Activated CD4-positive, alpha-beta memory T cell treated with anti-CD3 and anti-CD28 coated beads for 36 hours (primary cell): ENCODE measurements around the gene NKIRAS1. TPM values are rescaled to one million over a fixed set of nuclear protein-coding genes. Genes with fewer than 3 reads are reported as not detected.
"Not testable (repeated sequence)": the region's sequence is repeated elsewhere in the genome, so short reads cannot be mapped to it uniquely, and the experiment has no call there.

Experiments used
- CTCF ChIA-PET: fragments of 350-600 bp; sonication (Branson Sonifier 250); formaldehyde crosslinking; loops from one replicate; lab custom pipeline; 2021; ENCODE audit warnings: antibody characterized with exemption, inconsistent platforms; lab: Charles Lee
- POLR2A ChIA-PET: fragments of 350-600 bp; sonication (Branson Sonifier 250); formaldehyde crosslinking; loops from one replicate; lab custom pipeline; 2021; ENCODE audit warnings: antibody characterized with exemption; lab: Charles Lee
- DNase-seq: peaks from one replicate; pipeline ENCODE4 v3.0.0-alpha.2; 2020
- H3K27ac Mint-ChIP-seq: one replicate; pipeline ENCODE4 v1.8.0; 2021; ENCODE audit warnings: mixed read lengths
- H3K27me3 Mint-ChIP-seq: one replicate; pipeline ENCODE4 v1.8.0; 2021; ENCODE audit warnings: mixed read lengths
- H3K36me3 Mint-ChIP-seq: one replicate; pipeline ENCODE4 v1.8.0; 2021; ENCODE audit warnings: mixed read lengths
- H3K4me1 Mint-ChIP-seq: one replicate; pipeline ENCODE4 v1.8.0; 2021; ENCODE audit warnings: low read depth, mixed read lengths
- H3K4me3 Mint-ChIP-seq: one replicate; pipeline ENCODE4 v1.8.0; 2021; ENCODE audit warnings: mild to moderate bottlenecking, mixed read lengths
- H3K9me3 Mint-ChIP-seq: one replicate; pipeline ENCODE4 v1.8.0; 2021; ENCODE audit warnings: mixed read lengths
- intact Hi-C: fragments of 100-400 bp; cut with micrococcal nuclease; formaldehyde crosslinking; loops from one replicate; pipeline ENCODE4 v1.15.1; 2023
- total RNA-seq, 2 experiments: library from RNA; stranded (reverse); gene quantifications; one replicate each; pipeline ENCODE4 v1.2.3, GENCODE V29; 2021

The NKIRAS1 gene
- total RNA-seq, 2 experiments from 2014 or later = 3.9 TPM

DNA sequence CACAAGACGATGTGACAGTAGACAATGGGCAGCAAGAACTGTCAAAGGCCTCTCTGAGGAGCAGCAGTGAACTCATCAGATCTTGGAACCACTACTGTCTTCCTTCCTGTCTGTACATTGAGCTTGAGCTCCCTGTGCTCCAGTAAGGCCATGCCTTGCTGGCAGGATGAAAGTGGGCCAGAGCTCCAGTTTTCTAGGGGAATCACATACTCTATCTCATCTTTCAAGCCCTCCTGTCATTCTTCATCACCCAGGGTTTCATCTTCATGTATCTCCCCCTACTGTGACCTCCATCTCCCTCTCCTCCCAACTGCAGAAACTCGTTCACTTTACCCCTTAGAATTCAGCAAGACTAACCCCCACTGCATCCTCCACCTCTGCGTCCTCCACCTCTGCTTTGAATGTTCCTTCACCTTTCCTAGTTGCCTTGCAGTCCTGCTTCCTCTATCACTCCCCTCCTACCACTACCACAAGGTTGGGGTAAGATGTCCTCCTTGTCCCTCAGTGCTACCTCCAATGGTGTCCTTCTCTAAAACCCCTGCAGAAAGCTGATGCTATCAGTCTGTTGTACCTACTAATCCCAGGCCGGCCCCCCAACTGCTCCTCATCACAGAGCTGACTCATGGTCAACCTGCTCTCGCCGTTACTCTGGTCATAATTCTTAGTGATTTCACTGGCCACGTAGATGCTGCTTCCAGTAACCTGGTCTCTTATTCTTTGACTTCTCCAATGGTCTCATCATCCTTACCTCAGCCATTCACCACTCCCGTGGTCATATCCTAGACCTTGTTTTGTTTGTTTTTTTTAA lies 22.3 kb downstream of the NKIRAS1 start:
- no peak overlapping the region for H3K27ac Mint-ChIP-seq
- CTCF ChIA-PET = interaction anchor here (0.6 kb wide), 1 partner anchor 238 kb away, joined by 3 read pairs; no protein-coding TSS in a partner anchor
- no peaks in the 10 kb centered on the region for H3K4me1 Mint-ChIP-seq
- H3K27me3 Mint-ChIP-seq = no peaks in the 10 kb centered on the region
- H3K4me3 Mint-ChIP-seq = no peak overlapping the region
- intact Hi-C loops = no loop called here
- DNase-seq = no peak
- POLR2A ChIA-PET = interaction anchor here (0.6 kb wide), 1 partner anchor 41 kb away, joined by 6 read pairs; no protein-coding TSS in a partner anchor
- H3K36me3 Mint-ChIP-seq = peaks cover 12% of the 10 kb centered on the region
- no peaks in the 10 kb centered on the region for H3K9me3 Mint-ChIP-seq

GRCh38 chr3:23889950-23890349 lies 26.8 kb downstream of the NKIRAS1 start:
- Mint-ChIP-seq H3K36me3 (peaks cover 3% of the 10 kb centered on the region), H3K9me3 (no peaks in the 10 kb centered on the region), H3K4me3 (no peak overlapping the region), H3K27ac (no peak overlapping the region), H3K4me1 (no peaks in the 10 kb centered on the region), H3K27me3 (no peaks in the 10 kb centered on the region)
- POLR2A ChIA-PET = interaction anchor here (1.2 kb wide), 1 partner anchor 27 kb away, joined by 3 read pairs; the partner anchor contains the start of genes NKIRAS1 and RPL15
- DNase-seq = no peak
- CTCF ChIA-PET = interaction anchor here (0.8 to 1.7 kb wide), 4 partner anchors 29 to 110 kb away, joined by 3 read pairs; no protein-coding TSS in a partner anchor
- intact Hi-C loops = loop anchor here (5.0 kb wide), 1 partner anchor 112 kb away; no protein-coding TSS in a partner anchor

DNA sequence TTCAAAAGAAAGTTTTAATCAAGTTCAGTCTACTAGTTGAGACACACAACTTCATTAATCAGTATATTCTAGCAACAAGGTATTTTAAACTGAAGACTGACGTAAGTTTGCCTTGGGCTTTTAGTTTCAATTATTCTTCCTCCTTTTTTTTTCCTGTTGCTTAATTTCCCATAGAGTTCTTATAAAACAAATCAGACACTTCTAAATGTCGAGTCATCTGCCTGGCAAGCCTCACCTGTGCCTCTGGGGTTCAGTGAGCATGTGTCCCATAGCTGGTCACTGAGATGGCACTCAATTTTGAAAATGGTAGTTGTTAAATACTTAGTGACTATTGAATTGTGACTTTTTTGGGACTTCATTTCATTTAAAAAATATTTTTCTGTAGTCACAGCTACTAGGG lies 27.4 kb downstream of the NKIRAS1 start:
- intact Hi-C loops = loop anchor here (5.0 kb wide), 1 partner anchor 113 kb away; no protein-coding TSS in a partner anchor
- H3K4me3 Mint-ChIP-seq = no peak overlapping the region
- H3K27me3 Mint-ChIP-seq = no peaks in the 10 kb centered on the region
- POLR2A ChIA-PET = interaction anchor here (1.2 kb wide), 1 partner anchor 28 kb away, joined by 3 read pairs; the partner anchor contains the start of genes NKIRAS1 and RPL15
- H3K4me1 Mint-ChIP-seq = no peaks in the 10 kb centered on the region
- no peak overlapping the region for H3K27ac Mint-ChIP-seq
- CTCF ChIA-PET = interaction anchor here (0.9 to 1.7 kb wide), 11 partner anchors 8 to 348 kb away, joined by 3 to 8 read pairs (median 4); partner anchors contain the start of genes NKIRAS1 and RPL15
- H3K36me3 Mint-ChIP-seq = peaks cover 3% of the 10 kb centered on the region
- no peaks in the 10 kb centered on the region for H3K9me3 Mint-ChIP-seq
- DNase-seq = no peak

DNA sequence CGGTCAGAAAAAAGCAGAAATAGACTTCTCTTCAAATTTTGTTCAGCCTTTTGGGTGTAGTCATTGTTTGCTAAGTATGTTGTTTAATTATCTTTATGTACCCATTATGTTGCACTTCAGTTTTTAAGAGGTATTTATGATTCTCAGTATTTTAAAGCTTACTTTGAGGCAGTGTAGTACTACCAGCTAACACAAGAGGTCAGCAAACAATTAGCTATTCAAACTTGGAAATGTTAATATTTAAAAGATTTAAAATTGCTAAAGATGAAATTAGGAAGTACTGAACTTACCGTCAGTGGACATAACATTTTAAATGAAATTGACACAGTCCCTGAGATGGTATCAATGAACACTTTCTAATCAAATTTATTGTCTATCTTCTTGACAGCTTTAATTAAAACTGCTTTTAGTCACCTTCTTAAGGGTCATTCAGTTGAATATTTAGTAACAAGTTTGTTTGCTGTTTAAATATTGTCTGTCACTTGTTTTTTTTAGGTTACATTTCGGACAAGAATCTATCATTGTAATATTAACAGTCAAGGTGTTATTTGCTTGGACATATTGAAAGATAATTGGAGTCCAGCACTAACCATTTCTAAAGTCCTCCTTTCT lies 28.1 kb downstream of the NKIRAS1 start:
- intact Hi-C loops = loop anchor here (5.0 kb wide), 1 partner anchor 114 kb away; no protein-coding TSS in a partner anchor
- no peaks in the 10 kb centered on the region for H3K27me3 Mint-ChIP-seq
- DNase-seq = no peak
- no peak overlapping the region for H3K4me3 Mint-ChIP-seq
- ChIA-PET POLR2A (interaction anchor here (1.2 kb wide), 1 partner anchor 28 kb away, joined by 3 read pairs; the partner anchor contains the start of genes NKIRAS1 and RPL15), CTCF (interaction anchor here (0.5 to 1.7 kb wide), 27 partner anchors 9 to 350 kb away, joined by 3 to 9 read pairs (median 3); partner anchors contain the start of genes NKIRAS1 and RPL15)
- peaks cover 3% of the 10 kb centered on the region for H3K36me3 Mint-ChIP-seq
- no peak overlapping the region for H3K27ac Mint-ChIP-seq
- H3K9me3 Mint-ChIP-seq = no peaks in the 10 kb centered on the region
- H3K4me1 Mint-ChIP-seq = no peaks in the 10 kb centered on the region

DNA sequence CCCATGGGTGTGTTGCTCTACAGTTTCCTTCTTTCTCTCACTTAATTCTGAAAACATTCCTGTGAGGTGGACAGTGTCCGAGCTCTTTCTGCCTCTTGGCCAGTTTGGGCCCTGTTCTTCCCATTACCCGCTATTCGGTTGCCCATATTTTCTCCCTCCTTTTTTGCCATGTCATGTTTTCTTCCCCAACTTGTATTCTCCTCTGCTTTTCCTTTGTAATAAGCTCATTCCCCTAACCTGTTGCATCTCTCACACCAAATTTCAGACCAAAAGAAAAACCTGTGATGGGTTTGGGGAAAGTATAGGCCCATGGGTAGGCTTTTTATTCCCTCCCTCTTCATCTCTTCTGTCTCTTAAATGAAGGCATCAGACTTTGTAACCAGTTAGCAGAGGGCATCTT lies 30.5 kb downstream of the NKIRAS1 start:
- intact Hi-C loops = loop anchor here (5.0 kb wide), 1 partner anchor 116 kb away; no protein-coding TSS in a partner anchor
- H3K27ac Mint-ChIP-seq = no peak overlapping the region

GRCh38 chr3:23885210-23885609 lies 31.6 kb downstream of the NKIRAS1 start:
- peaks cover 9% of the 10 kb centered on the region for H3K36me3 Mint-ChIP-seq
- H3K27ac Mint-ChIP-seq = no peak overlapping the region
- H3K9me3 Mint-ChIP-seq = no peaks in the 10 kb centered on the region
- ChIA-PET CTCF (no interaction called here), POLR2A (no interaction called here)
- no peak for DNase-seq
- intact Hi-C loops = loop anchor here (5.0 kb wide), 1 partner anchor 117 kb away; no protein-coding TSS in a partner anchor
- no peak overlapping the region for H3K4me3 Mint-ChIP-seq
- no peaks in the 10 kb centered on the region for H3K27me3 Mint-ChIP-seq
- H3K4me1 Mint-ChIP-seq = peaks cover 7% of the 10 kb centered on the region

More for the DNA sequence above, 30.5 kb downstream of the NKIRAS1 start:
- CTCF ChIA-PET = no interaction called here
- Mint-ChIP-seq H3K4me1 (peaks cover 4% of the 10 kb centered on the region), H3K4me3 (no peak overlapping the region), H3K27me3 (no peaks in the 10 kb centered on the region), H3K9me3 (no peaks in the 10 kb centered on the region), H3K36me3 (peaks cover 8% of the 10 kb centered on the region)
- POLR2A ChIA-PET = no interaction called here
- DNase-seq = no peak

DNA sequence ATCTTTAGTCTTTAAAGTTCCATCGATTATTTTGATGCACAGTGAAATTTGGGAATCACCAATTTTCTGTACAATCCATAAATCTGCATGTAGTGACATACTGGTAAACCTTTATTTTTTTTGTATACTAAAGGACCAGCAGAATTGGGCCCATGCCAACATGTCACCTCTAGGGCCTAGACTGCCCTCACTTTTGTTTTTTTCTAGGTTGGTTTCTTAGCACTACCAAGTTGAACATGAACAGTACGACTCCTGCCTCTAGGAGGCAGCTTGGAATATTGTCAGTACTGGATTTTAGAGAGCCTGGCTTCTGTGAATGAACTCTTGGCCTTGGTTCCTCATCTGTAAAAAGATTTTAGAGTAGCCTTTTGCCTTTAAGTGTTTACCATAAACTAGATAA lies 32.3 kb downstream of the NKIRAS1 start:
- ChIA-PET CTCF (no interaction called here), POLR2A (no interaction called here)
- DNase-seq = no peak
- no peak overlapping the region for H3K4me3 Mint-ChIP-seq
- no peak overlapping the region for H3K27ac Mint-ChIP-seq
- H3K27me3 Mint-ChIP-seq = no peaks in the 10 kb centered on the region
- H3K9me3 Mint-ChIP-seq = no peaks in the 10 kb centered on the region
- peaks cover 7% of the 10 kb centered on the region for H3K4me1 Mint-ChIP-seq
- intact Hi-C loops = no loop called here
- peaks cover 6% of the 10 kb centered on the region for H3K36me3 Mint-ChIP-seq

- CTCF ChIA-PET = no interaction called here
- Mint-ChIP-seq H3K36me3 (peaks cover 6% of the 10 kb centered on the region), H3K27me3 (no peaks in the 10 kb centered on the region), H3K4me3 (no peak overlapping the region), H3K4me1 (peaks cover 10% of the 10 kb centered on the region), H3K27ac (no peak overlapping the region), H3K9me3 (no peaks in the 10 kb centered on the region)
- intact Hi-C loops = no loop called here
- POLR2A ChIA-PET = no interaction called here
- DNase-seq = no peak
Observed at GRCh38 chr3:23882487-23882918, 34.3 kb downstream of the NKIRAS1 start.

GRCh38 chr3:23881993-23882392 lies 34.8 kb downstream of the NKIRAS1 start:
- intact Hi-C loops, H3K9me3 Mint-ChIP-seq, POLR2A ChIA-PET, H3K36me3 Mint-ChIP-seq, H3K27ac Mint-ChIP-seq, H3K4me3 Mint-ChIP-seq, DNase-seq, H3K27me3 Mint-ChIP-seq: not testable (repeated sequence)
- H3K4me1 Mint-ChIP-seq = peaks cover 10% of the 10 kb centered on the region
- CTCF ChIA-PET = interaction anchor here (0.6 kb wide), 1 partner anchor 278 kb away, joined by 3 read pairs; no protein-coding TSS in a partner anchor

DNA sequence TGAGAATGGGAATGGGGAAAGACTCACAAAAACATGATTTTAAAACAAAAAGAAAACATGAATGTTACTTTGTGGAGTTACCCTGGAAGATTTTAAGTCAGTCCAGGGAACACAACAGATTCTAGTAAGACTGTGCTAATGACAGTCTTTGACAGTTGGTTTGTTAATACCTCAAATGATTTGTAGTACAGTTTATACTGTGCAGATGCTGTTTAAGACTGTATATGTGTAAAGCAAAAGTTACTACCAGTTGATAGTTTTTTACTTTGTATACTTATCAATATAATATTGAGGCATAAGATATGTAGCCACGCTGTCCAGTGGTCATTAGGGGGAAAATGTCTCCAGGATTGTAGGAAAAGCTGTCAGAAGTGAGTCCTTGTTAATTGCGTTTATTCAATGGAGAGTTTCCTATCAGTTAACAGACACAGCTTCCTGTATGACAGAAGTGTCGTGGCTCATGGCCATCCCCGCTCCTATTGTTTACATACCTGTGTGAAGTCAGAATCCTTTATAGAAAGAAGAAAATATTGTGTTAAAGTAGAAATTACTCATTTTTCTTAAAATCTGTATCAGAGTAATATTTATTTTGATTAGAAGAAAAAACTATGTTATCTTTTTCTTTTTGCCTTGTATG lies 36.0 kb downstream of the NKIRAS1 start:
- Mint-ChIP-seq H3K27me3 (no peaks in the 10 kb centered on the region), H3K27ac (no peak overlapping the region), H3K36me3 (peaks cover 6% of the 10 kb centered on the region), H3K4me1 (peaks cover 12% of the 10 kb centered on the region), H3K9me3 (no peaks in the 10 kb centered on the region), H3K4me3 (no peak overlapping the region)
- POLR2A ChIA-PET = no interaction called here
- CTCF ChIA-PET = no interaction called here
- no peak for DNase-seq
- intact Hi-C loops = no loop called here

DNA sequence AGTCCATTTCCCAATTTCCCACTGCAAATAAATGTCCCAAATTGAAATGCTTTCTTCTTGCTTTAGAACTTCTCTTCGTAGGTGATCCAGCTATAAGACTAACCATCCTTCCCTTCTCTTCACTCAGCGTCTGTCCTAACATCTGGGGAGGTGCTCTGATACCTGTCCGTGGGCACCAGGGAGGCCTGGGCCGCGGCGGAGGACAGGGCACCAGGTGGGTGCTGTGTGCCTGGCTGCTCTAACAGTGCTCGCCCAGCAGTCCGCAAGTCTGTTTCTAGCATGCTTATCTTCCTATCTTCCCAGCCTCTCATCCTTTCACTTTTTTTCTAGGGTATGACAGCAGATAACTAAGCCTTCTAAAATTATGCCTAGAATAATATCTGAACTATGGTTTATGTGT lies 37.3 kb downstream of the NKIRAS1 start:
- no peak overlapping the region for H3K27ac Mint-ChIP-seq

More for the DNA sequence above, 37.3 kb downstream of the NKIRAS1 start:
- POLR2A ChIA-PET = no interaction called here
- CTCF ChIA-PET = interaction anchor here (0.6 to 1.8 kb wide), 2 partner anchors 9 to 53 kb away, joined by 3 to 6 read pairs; no protein-coding TSS in a partner anchor
- intact Hi-C loops = no loop called here
- no peaks in the 10 kb centered on the region for H3K9me3 Mint-ChIP-seq
- peaks cover 12% of the 10 kb centered on the region for H3K4me1 Mint-ChIP-seq
- DNase-seq = no peak
- no peak overlapping the region for H3K4me3 Mint-ChIP-seq
- peaks cover 6% of the 10 kb centered on the region for H3K36me3 Mint-ChIP-seq
- no peaks in the 10 kb centered on the region for H3K27me3 Mint-ChIP-seq
